Measurements from ENCODE around the gene UCP3. TPM values are rescaled to one million over a fixed set of nuclear protein-coding genes. Genes with fewer than 3 reads are reported as not detected.

The UCP3 gene
- 0.29 and 0.43 TPM in 2 replicates for total RNA-seq (2014; rRNA removed; shearing (Covaris generic))
- 0.10 and 0.55 TPM in 2 replicates for polyA plus RNA-seq (2015; cell fraction: cytosol; rRNA removed)
- 0.91 and 1.4 TPM in 2 replicates for polyA plus RNA-seq (2015; cell fraction: nucleus; rRNA removed)

- no peak for DNase-seq (ENCODE audit: low read depth)
Observed at GRCh38 chr11:74008373-74009229, at the start of gene UCP3. Gene UCP3, minus strand, starts transcription at chr11:74009085. Its CDS starts 2,043 bp downstream, at chr11:74007042.

- DNase-seq (ENCODE audit: low read depth): peak; percentile 57
Observed at GRCh38 chr11:74057249-74058151, 48.6 kb upstream of the UCP3 start.

- peak; percentile 79 for DNase-seq (ENCODE audit: low read depth)
Observed at GRCh38 chr11:74055938-74056337, 47.1 kb upstream of the UCP3 start.

- DNase-seq (ENCODE audit: low read depth): no peak
Observed at GRCh38 chr11:74050465-74050864, 41.6 kb upstream of the UCP3 start.

GRCh38 chr11:74048993-74049392 lies 40.1 kb upstream of the UCP3 start:
- DNase-seq (ENCODE audit: low read depth): no peak

GRCh38 chr11:74044538-74044937 lies 35.7 kb upstream of the UCP3 start:
- no peak for DNase-seq (ENCODE audit: low read depth)

GRCh38 chr11:74043450-74043849 lies 34.6 kb upstream of the UCP3 start:
- no peak for DNase-seq (ENCODE audit: low read depth)

- DNase-seq (ENCODE audit: low read depth): peak; percentile 93
Observed at GRCh38 chr11:74037309-74037708, 28.4 kb upstream of the UCP3 start.

GRCh38 chr11:74035264-74035663 lies 26.4 kb upstream of the UCP3 start:
- DNase-seq (ENCODE audit: low read depth): no peak

GRCh38 chr11:74033046-74033445 lies 24.2 kb upstream of the UCP3 start:
- DNase-seq (ENCODE audit: low read depth): no peak

- no peak for DNase-seq (ENCODE audit: low read depth)
Observed at GRCh38 chr11:74030723-74031676, 22.1 kb upstream of the UCP3 start.

- DNase-seq (ENCODE audit: low read depth): peak; percentile 76
Observed at GRCh38 chr11:74025467-74026166, 16.7 kb upstream of the UCP3 start.

GRCh38 chr11:74024261-74025029 lies 15.6 kb upstream of the UCP3 start:
- peak; percentile 78 for DNase-seq (ENCODE audit: low read depth)

- no peak for DNase-seq (ENCODE audit: low read depth)
Observed at GRCh38 chr11:74023276-74023675, 14.4 kb upstream of the UCP3 start.

GRCh38 chr11:74022546-74022945 lies 13.7 kb upstream of the UCP3 start:
- no peak for DNase-seq (ENCODE audit: low read depth)

GRCh38 chr11:74021998-74022397 lies 13.1 kb upstream of the UCP3 start:
- no peak for DNase-seq (ENCODE audit: low read depth)

- DNase-seq (ENCODE audit: low read depth): no peak
Observed at GRCh38 chr11:74020539-74020938, 11.7 kb upstream of the UCP3 start.

- no peak for DNase-seq (ENCODE audit: low read depth)
Observed at GRCh38 chr11:74019860-74020259, 11.0 kb upstream of the UCP3 start.

GRCh38 chr11:74019104-74019738 lies 10.3 kb upstream of the UCP3 start:
- no peak for DNase-seq (ENCODE audit: low read depth)
